Endometrium (tissue), 2 donors: ENCODE results near the gene TUBB8B.
"Not testable (repeated sequence)": the region's sequence is repeated elsewhere in the genome, so short reads cannot be mapped to it uniquely, and the experiment has no call there.

Experiments used
- FAIRE-seq: peaks from 2 replicates; lab custom pipeline; 2012; peaks lifted over from hg19 to GRCh38; lab: Jason Lieb, UNC
- donor health status: control.
- donor health status: control.

Gene TUBB8B

GRCh38 chr18:49176-49665, at the start of gene TUBB8B:
Gene TUBB8B (minus strand): TSS chr18:49615. CDS start chr18:49557, 58 bp downstream.
- not testable (repeated sequence) for FAIRE-seq

GRCh38 chr18:97252-97914, 48.0 kb upstream of the TUBB8B start:
- not testable (repeated sequence) for FAIRE-seq

GRCh38 chr18:96767-97131, 47.3 kb upstream of the TUBB8B start:
- FAIRE-seq, result not testable (repeated sequence)

- not testable (repeated sequence) for FAIRE-seq
These were observed 46.8 kb upstream of the TUBB8B start for GRCh38 chr18:96101-96766.

GRCh38 chr18:95580-95979, 46.2 kb upstream of the TUBB8B start:
- FAIRE-seq, result not testable (repeated sequence)

- not testable (repeated sequence) for FAIRE-seq
These were observed 44.5 kb upstream of the TUBB8B start for GRCh38 chr18:93897-94408.

- FAIRE-seq, result not testable (repeated sequence)
These were observed 42.1 kb upstream of the TUBB8B start for GRCh38 chr18:91561-91960.

- not testable (repeated sequence) for FAIRE-seq
These were observed 41.2 kb upstream of the TUBB8B start for GRCh38 chr18:90396-91193.

GRCh38 chr18:89124-89523, 39.7 kb upstream of the TUBB8B start:
- not testable (repeated sequence) for FAIRE-seq

- FAIRE-seq, result not testable (repeated sequence)
These were observed 35.4 kb upstream of the TUBB8B start for GRCh38 chr18:84801-85200.

GRCh38 chr18:82626-83209, 33.3 kb upstream of the TUBB8B start:
- FAIRE-seq, result not testable (repeated sequence)

- FAIRE-seq, result not testable (repeated sequence)
These were observed 31.5 kb upstream of the TUBB8B start for GRCh38 chr18:80881-81280.

GRCh38 chr18:80202-80601, 30.8 kb upstream of the TUBB8B start:
- not testable (repeated sequence) for FAIRE-seq

GRCh38 chr18:75525-76160, 26.2 kb upstream of the TUBB8B start:
- not testable (repeated sequence) for FAIRE-seq

GRCh38 chr18:73181-73777, 23.9 kb upstream of the TUBB8B start:
- not testable (repeated sequence) for FAIRE-seq

GRCh38 chr18:67701-68100, 18.3 kb upstream of the TUBB8B start:
- not testable (repeated sequence) for FAIRE-seq

GRCh38 chr18:64279-64678, 14.9 kb upstream of the TUBB8B start:
- FAIRE-seq, result not testable (repeated sequence)

- FAIRE-seq, result not testable (repeated sequence)
These were observed 14.2 kb upstream of the TUBB8B start for GRCh38 chr18:63656-64055.

- FAIRE-seq, result not testable (repeated sequence)
These were observed 5.0 kb upstream of the TUBB8B start for GRCh38 chr18:54388-54787.

- FAIRE-seq, result not testable (repeated sequence)
These were observed 719 bp downstream of the TUBB8B start for GRCh38 chr18:48696-49095.

GRCh38 chr18:13177-13576, 36.2 kb downstream of the TUBB8B start:
- not testable (repeated sequence) for FAIRE-seq
